ENCODE data around the gene BDH2.

BDH2 gene

GRCh38 chr4:103099691-103100392 lies at the start of gene BDH2:
Gene BDH2, minus strand, starts transcription at chr4:103099834. Its CDS starts 3,580 bp downstream, at chr4:103096254.
- DNase-seq (ENCODE audit: low spot score), result no peak

GRCh38 chr4:103144926-103145325 lies 45.3 kb upstream of the BDH2 start:
- no peak for DNase-seq (ENCODE audit: low spot score)

- no peak for DNase-seq (ENCODE audit: low spot score)
Measured at GRCh38 chr4:103137446-103137827, 37.8 kb upstream of the BDH2 start.

GRCh38 chr4:103136671-103137445 lies 37.2 kb upstream of the BDH2 start:
- DNase-seq (ENCODE audit: low spot score), result no peak

- no peak for DNase-seq (ENCODE audit: low spot score)
Measured at GRCh38 chr4:103129174-103129573, 29.5 kb upstream of the BDH2 start.

GRCh38 chr4:103126126-103126525 lies 26.5 kb upstream of the BDH2 start:
- no peak for DNase-seq (ENCODE audit: low spot score)

- no peak for DNase-seq (ENCODE audit: low spot score)
Measured at GRCh38 chr4:103123114-103123513, 23.5 kb upstream of the BDH2 start.

- no peak for DNase-seq (ENCODE audit: low spot score)
Measured at GRCh38 chr4:103118166-103118565, 18.5 kb upstream of the BDH2 start.

- DNase-seq (ENCODE audit: low spot score), result no peak
Measured at GRCh38 chr4:103111598-103111997, 12.0 kb upstream of the BDH2 start.

GRCh38 chr4:103108542-103108941 lies 8.9 kb upstream of the BDH2 start:
- no peak for DNase-seq (ENCODE audit: low spot score)

- no peak for DNase-seq (ENCODE audit: low spot score)
Measured at GRCh38 chr4:103105558-103106356, 6.1 kb upstream of the BDH2 start.

- DNase-seq (ENCODE audit: low spot score), result no peak
Measured at GRCh38 chr4:103104886-103105285, 5.3 kb upstream of the BDH2 start.

GRCh38 chr4:103100691-103101090 lies 1.1 kb upstream of the BDH2 start:
- DNase-seq (ENCODE audit: low spot score), result no peak

GRCh38 chr4:103098756-103099440 lies 736 bp downstream of the BDH2 start:
- no peak for DNase-seq (ENCODE audit: low spot score)

GRCh38 chr4:103098341-103098740 lies 1.3 kb downstream of the BDH2 start:
- DNase-seq (ENCODE audit: low spot score), result no peak

GRCh38 chr4:103097112-103097511 lies 2.5 kb downstream of the BDH2 start:
- DNase-seq (ENCODE audit: low spot score), result no peak

- no peak for DNase-seq (ENCODE audit: low spot score)
Measured at GRCh38 chr4:103095080-103095479, 4.6 kb downstream of the BDH2 start.

- DNase-seq (ENCODE audit: low spot score), result no peak
Measured at GRCh38 chr4:103092245-103092644, 7.4 kb downstream of the BDH2 start.

GRCh38 chr4:103091601-103092223 lies 7.9 kb downstream of the BDH2 start:
- no peak for DNase-seq (ENCODE audit: low spot score)

GRCh38 chr4:103089481-103089880 lies 10.2 kb downstream of the BDH2 start:
- DNase-seq (ENCODE audit: low spot score), result no peak

- DNase-seq (ENCODE audit: low spot score), result no peak
Measured at GRCh38 chr4:103086551-103086950, 13.1 kb downstream of the BDH2 start.
